Adrenal gland (tissue), 12 donors: ENCODE measurements around the gene RPL29. TPM values are rescaled to one million over a fixed set of nuclear protein-coding genes. Genes with fewer than 3 reads are reported as not detected.

Source experiments
- DNase-seq, 7 donors: peaks; one replicate each; pipeline ENCODE4 v3.0.0-alpha.2; 2019 to 2020
- H3K27ac ChIP-seq, 5 donors: fragments of 200-600 bp; sonication (generic) in 4 of 5; 1 replicate in 3 of 5; 2 replicates in 2 of 5; pipeline versions ENCODE4 v1.5.1 to v1.8.0; 2016 to 2020; ENCODE audit warnings: mild to moderate bottlenecking in 1 of 5
- H3K27me3 ChIP-seq: fragments of 200-600 bp; 2 replicates; pipeline ENCODE4 v1.8.0; 2021
- H3K36me3 ChIP-seq, 2 donors: fragments of 200-600 bp; replicated peaks in 1 of 2; 1 replicate in 1 of 2; 2 replicates in 1 of 2; pipeline versions ENCODE4 v1.5.1 to v1.8.0; 2018 to 2022
- H3K4me1 ChIP-seq, 2 donors: fragments of 200-600 bp; replicated peaks in 1 of 2; 1 replicate in 1 of 2; 2 replicates in 1 of 2; pipeline versions ENCODE4 v1.5.1 to v1.8.0; 2018 to 2021
- H3K4me3 ChIP-seq, 4 donors: fragments of 200-600 bp; sonication (generic) in 3 of 4; one replicate each; pipeline ENCODE4 v1.5.1; 2016 to 2018
- H3K9me3 ChIP-seq, 3 donors: fragments of 200-600 bp; sonication (generic) in 1 of 3; replicated peaks in 1 of 3; 1 replicate in 2 of 3; 2 replicates in 1 of 3; pipeline versions ENCODE4 v1.5.1 to v1.8.0; 2016 to 2021
- POLR2A ChIP-seq, 2 donors: fragments of 450-650 bp; IDR thresholded peaks; one replicate each; pipeline ENCODE4 v1.6.1; 2017; ENCODE audit warnings: antibody characterized with exemption in 2 of 2, mild to moderate bottlenecking in 2 of 2, moderate library complexity in 1 of 2
- WGBS, 4 donors: extraction: QIAGEN DNeasy Blood & Tissue Kit in 2 of 4; methylation state at CpG; one replicate each; pipeline versions ENCODE4 v1.1.5 to v1.1.7; 2013 to 2017; 5-methylcytosine and 5-hydroxymethylcytosine counted together
- intact Hi-C, 2 donors: fragments of 100-400 bp; cut with DNase I; formaldehyde crosslinking; loops; one replicate each; pipeline versions ENCODE4 v1.14.1 to v1.15.0; 2022 to 2023
- polyA plus RNA-seq, 3 donors: library from polyadenylated mRNA; stranded (reverse); fragments of 200-250 nt in 2 of 3; fragments of 350-450 nt in 1 of 3; fragmentation: Illumina TruSeq in 1 of 3; extraction: RNeasy Lipid Tissue Mini Kit (QIAGEN cat#74804) in 1 of 3; gene quantifications; one replicate each; pipeline ENCODE4 v1.2.3, GENCODE V29; 2013 to 2014
- total RNA-seq, 9 donors: library from RNA; depleted of rRNA in 4 of 9; stranded (reverse); fragments of >200 nt in 4 of 9; fragments of 120-200 nt in 1 of 9; fragmentation: NEBNext Ultra II Directional in 1 of 9; extraction: Animal tissue kit (Norgen Biotek cat#: 25700) in 1 of 9; gene quantifications; one replicate each; pipeline versions ENCODE4 v1.1.0 to v1.2.4, GENCODE V29; 2013 to 2023
- TF ChIP-seq, protein P1 (sequence below), 6 experiments: fragments of 450-650 bp in 4 of 6; fragments of 200-600 bp in 2 of 6; sonication (generic) in 1 of 6; IDR thresholded peaks; 1 replicate in 5 of 6; 2 replicates in 1 of 6; pipeline versions ENCODE4 v1.5.1 to v1.8.0; 2016 to 2021; ENCODE audit warnings: antibody characterized with exemption in 6 of 6, mild to moderate bottlenecking in 2 of 6, moderate library complexity in 1 of 6
- donor health status: healthy with polysubstance abuse.
- donor health status: Bipolar disorder and iron deficiency.
- donor health status: DM: yes; HTN: yes; CAD: no.
- donor health status: DM: no; HTN: no; CAD: no.
- donor health status: DM: no; HTN: no; CAD: no.
- donor health status: DM: yes; HTN: yes; CAD: no.

RPL29 gene
- total and polyA plus RNA-seq, 12 donors: 947 to 3,421 (median 1,448) TPM

DNA sequence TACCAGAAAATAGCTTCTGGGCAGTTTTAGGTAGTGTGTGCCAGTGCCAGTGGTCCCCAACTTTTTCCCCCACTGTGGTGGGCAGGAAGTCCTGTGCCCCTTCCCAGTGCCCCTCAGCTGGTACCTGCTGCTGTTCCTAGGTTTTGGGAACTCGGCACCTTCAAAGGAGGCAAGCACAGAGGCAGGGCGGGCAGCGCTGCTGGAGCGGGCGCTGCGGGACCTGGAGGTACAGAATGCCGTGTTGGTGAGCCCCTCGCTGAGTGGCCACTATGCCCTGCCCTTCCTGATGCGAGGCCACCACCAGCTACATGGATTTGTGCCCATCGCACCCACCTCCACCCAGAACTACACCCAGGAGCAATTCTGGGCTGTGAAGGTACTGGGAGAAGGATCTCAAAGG lies 15.4 kb downstream of the RPL29 start:
- WGBS, 4 donors: 98 to 100% (median 99%) methylated on average over 1 to 10 of the region's 10 CpGs
- intact Hi-C loops: no loop called here
- Histone ChIP-seq H3K36me3 (no peaks in the 10 kb centered on the region), H3K27ac (peak overlapping the region in 1 of 5 donors; percentile 37), H3K9me3 (no peaks in the 10 kb centered on the region), H3K27me3 (no peaks in the 10 kb centered on the region), H3K4me1 (peaks cover 31 to 37% of the 10 kb centered on the region in 2 donors), H3K4me3 (no peak overlapping the region)
- TF ChIP-seq POLR2A (IDR thresholded peaks at IDR 0.05): no peak
- TF ChIP-seq, protein P1, sequence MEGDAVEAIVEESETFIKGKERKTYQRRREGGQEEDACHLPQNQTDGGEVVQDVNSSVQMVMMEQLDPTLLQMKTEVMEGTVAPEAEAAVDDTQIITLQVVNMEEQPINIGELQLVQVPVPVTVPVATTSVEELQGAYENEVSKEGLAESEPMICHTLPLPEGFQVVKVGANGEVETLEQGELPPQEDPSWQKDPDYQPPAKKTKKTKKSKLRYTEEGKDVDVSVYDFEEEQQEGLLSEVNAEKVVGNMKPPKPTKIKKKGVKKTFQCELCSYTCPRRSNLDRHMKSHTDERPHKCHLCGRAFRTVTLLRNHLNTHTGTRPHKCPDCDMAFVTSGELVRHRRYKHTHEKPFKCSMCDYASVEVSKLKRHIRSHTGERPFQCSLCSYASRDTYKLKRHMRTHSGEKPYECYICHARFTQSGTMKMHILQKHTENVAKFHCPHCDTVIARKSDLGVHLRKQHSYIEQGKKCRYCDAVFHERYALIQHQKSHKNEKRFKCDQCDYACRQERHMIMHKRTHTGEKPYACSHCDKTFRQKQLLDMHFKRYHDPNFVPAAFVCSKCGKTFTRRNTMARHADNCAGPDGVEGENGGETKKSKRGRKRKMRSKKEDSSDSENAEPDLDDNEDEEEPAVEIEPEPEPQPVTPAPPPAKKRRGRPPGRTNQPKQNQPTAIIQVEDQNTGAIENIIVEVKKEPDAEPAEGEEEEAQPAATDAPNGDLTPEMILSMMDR (IDR thresholded peaks at IDR 0.05): no peak
- no peak for DNase-seq

DNA sequence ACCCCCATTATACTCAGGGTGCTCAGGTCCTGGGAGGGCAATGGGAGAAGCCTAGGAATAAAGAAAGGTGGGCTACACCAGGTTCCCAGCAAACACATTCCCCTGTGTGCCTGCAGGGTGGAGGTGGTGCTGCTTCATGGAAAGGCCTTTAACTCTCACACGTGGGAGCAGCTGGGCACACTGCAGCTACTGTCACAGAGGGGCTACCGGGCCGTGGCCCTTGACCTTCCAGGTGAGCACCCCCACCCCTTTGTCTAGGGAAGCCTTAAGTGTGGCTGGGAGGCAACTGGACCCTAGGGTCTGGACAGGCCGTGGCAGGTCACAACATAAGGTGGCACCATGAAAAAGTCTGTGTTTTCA lies 17.6 kb downstream of the RPL29 start:
- Histone ChIP-seq H3K4me1 (peaks cover 25 to 35% of the 10 kb centered on the region in 2 donors), H3K27ac (no peak overlapping the region), H3K9me3 (no peaks in the 10 kb centered on the region), H3K4me3 (no peak overlapping the region), H3K36me3 (no peaks in the 10 kb centered on the region), H3K27me3 (no peaks in the 10 kb centered on the region)
- TF ChIP-seq POLR2A (IDR thresholded peaks at IDR 0.05): no peak
- TF ChIP-seq, protein P1 (IDR thresholded peaks at IDR 0.05): no peak
- DNase-seq: no peak
- 73 to 100% (median 81%) methylated on average over 1 to 4 of the region's 4 CpGs for WGBS, 4 donors
- intact Hi-C loops: no loop called here

DNA sequence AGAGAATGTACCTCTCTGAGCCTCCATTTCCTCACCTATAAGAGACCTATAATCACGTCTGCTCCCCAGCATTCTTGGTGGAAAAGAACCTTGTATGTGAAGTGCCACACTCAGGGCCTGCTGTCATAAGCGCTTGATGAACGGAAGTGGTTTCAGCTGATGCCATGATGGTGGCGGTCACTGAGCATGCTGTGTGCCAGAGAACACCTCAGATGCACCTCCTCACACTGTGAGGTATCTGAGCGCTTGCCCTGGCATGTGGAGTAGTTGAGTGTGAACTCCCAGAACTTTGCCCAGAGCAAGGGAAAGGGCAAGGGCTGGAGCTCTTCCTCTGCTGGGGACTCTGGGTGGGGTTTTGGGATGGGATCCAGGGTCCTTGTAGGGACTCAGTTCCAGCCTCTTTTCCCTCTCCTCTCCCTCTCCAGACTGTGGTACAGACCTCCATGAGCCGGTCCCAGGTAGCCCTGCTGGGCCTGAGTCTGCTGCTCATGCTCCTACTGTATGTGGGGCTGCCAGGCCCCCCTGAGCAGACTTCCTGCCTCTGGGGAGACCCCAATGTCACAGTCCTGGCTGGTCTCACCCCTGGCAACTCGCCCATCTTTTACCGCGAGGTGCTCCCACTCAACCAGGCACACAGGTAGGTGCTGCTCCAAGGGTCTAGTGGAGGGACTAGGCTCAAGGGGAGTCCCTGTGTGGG lies 18.1 kb downstream of the RPL29 start:
- Histone ChIP-seq H3K4me3 (no peak overlapping the region), H3K27ac (peak overlapping the region in 1 of 5 donors; percentile 99), H3K9me3 (no peaks in the 10 kb centered on the region), H3K27me3 (no peaks in the 10 kb centered on the region), H3K36me3 (no peaks in the 10 kb centered on the region), H3K4me1 (peaks cover 23 to 39% of the 10 kb centered on the region in 2 donors)
- DNase-seq: no peak
- WGBS, 4 donors: 84 to 94% (median 90%) methylated on average over 3 to 9 of the region's 9 CpGs
- intact Hi-C loops: no loop called here
- TF ChIP-seq, protein P1 (IDR thresholded peaks at IDR 0.05): no peak
- TF ChIP-seq POLR2A (IDR thresholded peaks at IDR 0.05): no peak

- peak; percentile 76 to 94 (median 81) for DNase-seq
- Histone ChIP-seq H3K9me3 (no peaks in the 10 kb centered on the region), H3K27ac (peak overlapping the region in 3 of 5 donors; percentile 17 to 99 (median 93)), H3K36me3 (no peaks in the 10 kb centered on the region), H3K4me1 (peaks cover 16 to 42% of the 10 kb centered on the region in 2 donors), H3K27me3 (no peaks in the 10 kb centered on the region), H3K4me3 (peak overlapping the region in 1 of 4 donors; percentile 53)
- intact Hi-C loops: no loop called here
- no peak for TF ChIP-seq POLR2A (IDR thresholded peaks at IDR 0.05)
- TF ChIP-seq, protein P1 (IDR thresholded peaks at IDR 0.05): no peak
- WGBS, 4 donors: 33 to 35% (median 34%) methylated on average over 44 to 46 of the region's 46 CpGs
These were observed 19.7 kb downstream of the RPL29 start for GRCh38 chr3:51975852-51976549.
